ENCODE data around the gene SEC11C.
"Not testable (repeated sequence)": the region's sequence is repeated elsewhere in the genome, so short reads cannot be mapped to it uniquely, and the experiment has no call there.

SEC11C gene

GRCh38 chr18:59139615-59140301, at the start of gene SEC11C:
Gene SEC11C, plus strand, starts transcription at chr18:59139884. Its CDS starts 65 bp downstream, at chr18:59139949.
- FAIRE-seq: peak; percentile 60

GRCh38 chr18:59090966-59091603, 48.6 kb upstream of the SEC11C start:
- FAIRE-seq: no peak

GRCh38 chr18:59093668-59094067, 46.0 kb upstream of the SEC11C start:
- FAIRE-seq: no peak

GRCh38 chr18:59094569-59094968, 45.1 kb upstream of the SEC11C start:
- peak; percentile 24 for FAIRE-seq

GRCh38 chr18:59096098-59096789, 43.4 kb upstream of the SEC11C start:
- FAIRE-seq: peak; percentile 99

GRCh38 chr18:59101830-59102414, 37.8 kb upstream of the SEC11C start:
- FAIRE-seq: no peak

- FAIRE-seq: no peak
These were observed 30.3 kb upstream of the SEC11C start for GRCh38 chr18:59109375-59109774.

GRCh38 chr18:59114160-59114559, 25.5 kb upstream of the SEC11C start:
- FAIRE-seq: no peak

GRCh38 chr18:59123588-59124369, 15.9 kb upstream of the SEC11C start:
- FAIRE-seq: no peak

- FAIRE-seq: no peak
These were observed 15.3 kb upstream of the SEC11C start for GRCh38 chr18:59124370-59124704.

GRCh38 chr18:59127047-59127446, 12.6 kb upstream of the SEC11C start:
- FAIRE-seq: no peak

- FAIRE-seq: no peak
These were observed 9.6 kb upstream of the SEC11C start for GRCh38 chr18:59129951-59130703.

GRCh38 chr18:59132810-59133465, 6.7 kb upstream of the SEC11C start:
- FAIRE-seq: no peak

- peak; percentile 86 for FAIRE-seq
These were observed 431 bp upstream of the SEC11C start for GRCh38 chr18:59139291-59139614.

- FAIRE-seq: no peak
These were observed 710 bp downstream of the SEC11C start for GRCh38 chr18:59140302-59140885.

GRCh38 chr18:59141294-59142068, 1.8 kb downstream of the SEC11C start:
- peak; percentile 79 for FAIRE-seq

- peak; percentile 38 for FAIRE-seq
These were observed 2.6 kb downstream of the SEC11C start for GRCh38 chr18:59142274-59142673.

GRCh38 chr18:59142800-59143416, 3.2 kb downstream of the SEC11C start:
- FAIRE-seq: not testable (repeated sequence)

- FAIRE-seq: no peak
These were observed 3.8 kb downstream of the SEC11C start for GRCh38 chr18:59143441-59143840.

GRCh38 chr18:59144483-59144882, 4.8 kb downstream of the SEC11C start:
- FAIRE-seq: no peak
